Muscle layer of duodenum (tissue), 2 donors: ENCODE measurements around the gene DIP2C.

ENCODE experiments used
- H3K27ac ChIP-seq: one replicate; pipeline ENCODE4 v1.7.0; 2013; ENCODE audit warnings: mild to moderate bottlenecking, low read length
- H3K27me3 ChIP-seq: one replicate; pipeline ENCODE4 v1.7.0; 2013; ENCODE audit warnings: low read depth, mild to moderate bottlenecking, control low read depth, low read length
- H3K36me3 ChIP-seq, 2 donors: one replicate each; pipeline ENCODE4 v1.7.0; 2013; ENCODE audit warnings: low read length in 2 of 2, control low read depth in 1 of 2, mild to moderate bottlenecking in 1 of 2; ENCODE audit not compliant: insufficient read depth in 2 of 2, control insufficient read depth in 1 of 2
- H3K4me1 ChIP-seq, 2 donors: one replicate each; pipeline ENCODE4 v1.7.0; 2013; ENCODE audit warnings: low read length in 2 of 2, mild to moderate bottlenecking in 2 of 2, control low read depth in 1 of 2, moderate library complexity in 1 of 2; ENCODE audit not compliant: insufficient read depth in 2 of 2, control insufficient read depth in 1 of 2
- H3K4me3 ChIP-seq, 2 donors: one replicate each; pipeline ENCODE4 v1.7.0; 2013; ENCODE audit warnings: low read length in 2 of 2, low read depth in 1 of 2, mild to moderate bottlenecking in 1 of 2
- H3K9me3 ChIP-seq, 2 donors: one replicate each; pipeline ENCODE4 v1.7.0; 2013; ENCODE audit warnings: low read length in 2 of 2, control low read depth in 1 of 2, mild to moderate bottlenecking in 1 of 2; ENCODE audit not compliant: control insufficient read depth in 1 of 2
- donor health status: healthy.

Gene DIP2C

GRCh38 chr10:620971-621370, 68.5 kb downstream of the DIP2C start:
- Histone ChIP-seq H3K27ac (no peak overlapping the region), H3K4me1 (peaks cover 11 to 54% of the 10 kb centered on the region in 2 donors), H3K27me3 (no peaks in the 10 kb centered on the region), H3K9me3 (no peaks in the 10 kb centered on the region), H3K36me3 (peaks cover 0 to 6% of the 10 kb centered on the region in 2 donors), H3K4me3 (no peak overlapping the region)

GRCh38 chr10:620417-620816, 69.1 kb downstream of the DIP2C start:
- peaks cover 0 to 2% of the 10 kb centered on the region in 2 donors for H3K36me3 ChIP-seq
- peaks cover 9 to 54% of the 10 kb centered on the region in 2 donors for H3K4me1 ChIP-seq
- H3K27ac ChIP-seq = no peak overlapping the region
- H3K27me3 ChIP-seq = no peaks in the 10 kb centered on the region
- H3K9me3 ChIP-seq = no peaks in the 10 kb centered on the region
- no peak overlapping the region for H3K4me3 ChIP-seq

GRCh38 chr10:619710-620109, 69.8 kb downstream of the DIP2C start:
- Histone ChIP-seq H3K4me1 (peaks cover 7 to 56% of the 10 kb centered on the region in 2 donors), H3K27ac (no peak overlapping the region)

GRCh38 chr10:618229-618989, 71.1 kb downstream of the DIP2C start:
- H3K4me3 ChIP-seq = no peak overlapping the region
- H3K36me3 ChIP-seq = no peaks in the 10 kb centered on the region
- no peak overlapping the region for H3K27ac ChIP-seq
- H3K4me1 ChIP-seq = peaks cover 6 to 56% of the 10 kb centered on the region in 2 donors
- H3K9me3 ChIP-seq = no peaks in the 10 kb centered on the region
- H3K27me3 ChIP-seq = no peaks in the 10 kb centered on the region

More at GRCh38 chr10:619710-620109, 69.8 kb downstream of the DIP2C start:
- no peaks in the 10 kb centered on the region for H3K9me3 ChIP-seq
- H3K4me3 ChIP-seq = no peak overlapping the region
- no peaks in the 10 kb centered on the region for H3K27me3 ChIP-seq
- H3K36me3 ChIP-seq = no peaks in the 10 kb centered on the region

GRCh38 chr10:617471-617870, 72.0 kb downstream of the DIP2C start:
- Histone ChIP-seq H3K9me3 (no peaks in the 10 kb centered on the region), H3K4me3 (no peak overlapping the region), H3K36me3 (no peaks in the 10 kb centered on the region), H3K27me3 (no peaks in the 10 kb centered on the region), H3K27ac (no peak overlapping the region), H3K4me1 (peaks cover 15 to 58% of the 10 kb centered on the region in 2 donors)

- Histone ChIP-seq H3K9me3 (no peaks in the 10 kb centered on the region), H3K4me3 (no peak overlapping the region), H3K27me3 (no peaks in the 10 kb centered on the region), H3K4me1 (peaks cover 17 to 62% of the 10 kb centered on the region in 2 donors), H3K36me3 (no peaks in the 10 kb centered on the region), H3K27ac (no peak overlapping the region)
These were observed 73.8 kb downstream of the DIP2C start for GRCh38 chr10:615583-616152.

- peaks cover 17 to 62% of the 10 kb centered on the region in 2 donors for H3K4me1 ChIP-seq
These were observed 74.5 kb downstream of the DIP2C start for GRCh38 chr10:614790-615582.

GRCh38 chr10:614139-614711, 75.2 kb downstream of the DIP2C start:
- H3K36me3 ChIP-seq = no peaks in the 10 kb centered on the region
- H3K4me3 ChIP-seq = no peak overlapping the region
- peaks cover 17 to 66% of the 10 kb centered on the region in 2 donors for H3K4me1 ChIP-seq
- H3K27ac ChIP-seq = no peak overlapping the region
- H3K27me3 ChIP-seq = no peaks in the 10 kb centered on the region
- no peaks in the 10 kb centered on the region for H3K9me3 ChIP-seq

More at GRCh38 chr10:614790-615582, 74.5 kb downstream of the DIP2C start:
- Histone ChIP-seq H3K36me3 (no peaks in the 10 kb centered on the region), H3K4me3 (no peak overlapping the region), H3K9me3 (no peaks in the 10 kb centered on the region), H3K27me3 (no peaks in the 10 kb centered on the region), H3K27ac (no peak overlapping the region)

GRCh38 chr10:613271-614138, 76.0 kb downstream of the DIP2C start:
- Histone ChIP-seq H3K4me1 (peaks cover 17 to 59% of the 10 kb centered on the region in 2 donors), H3K9me3 (no peaks in the 10 kb centered on the region), H3K27me3 (no peaks in the 10 kb centered on the region), H3K4me3 (no peak overlapping the region), H3K36me3 (no peaks in the 10 kb centered on the region), H3K27ac (no peak overlapping the region)

- no peaks in the 10 kb centered on the region for H3K9me3 ChIP-seq
- H3K36me3 ChIP-seq = no peaks in the 10 kb centered on the region
- no peak overlapping the region for H3K4me3 ChIP-seq
- H3K27me3 ChIP-seq = no peaks in the 10 kb centered on the region
- peaks cover 17 to 50% of the 10 kb centered on the region in 2 donors for H3K4me1 ChIP-seq
- no peak overlapping the region for H3K27ac ChIP-seq
These were observed 76.8 kb downstream of the DIP2C start for GRCh38 chr10:612696-613095.
